Neural crest cell (in vitro differentiated cells): ENCODE data around the gene LRCH1. TPM values are rescaled to one million over a fixed set of nuclear protein-coding genes. Genes with fewer than 3 reads are reported as not detected.

Source experiments
- DNase-seq: peaks from one replicate; pipeline ENCODE4 v3.0.0; 2021; ENCODE audit warnings: low read depth, mixed read lengths, low spot score
- H3K27ac Mint-ChIP-seq: one replicate; pipeline ENCODE4 v1.8.0; 2021; ENCODE audit warnings: mild to moderate bottlenecking, mixed read lengths; ENCODE audit not compliant: unreplicated experiment
- H3K27me3 Mint-ChIP-seq: 2 replicates; pipeline ENCODE4 v1.8.0; 2021; ENCODE audit warnings: low read depth, mild to moderate bottlenecking, mixed read lengths
- H3K36me3 Mint-ChIP-seq: 2 replicates; pipeline ENCODE4 v1.8.0; 2021; ENCODE audit warnings: low read depth, mild to moderate bottlenecking, mixed read lengths
- H3K4me1 Mint-ChIP-seq: 2 replicates; pipeline ENCODE4 v1.8.0; 2021; ENCODE audit warnings: mixed read lengths
- H3K4me3 Mint-ChIP-seq: one replicate; pipeline ENCODE4 v1.8.0; 2021; ENCODE audit warnings: mild to moderate bottlenecking, mixed read lengths
- H3K9me3 Mint-ChIP-seq: 2 replicates; pipeline ENCODE4 v1.8.0; 2021; ENCODE audit warnings: mixed read lengths
- CTCF ChIP-seq: fragments of 200-600 bp; sonication (generic); conservative IDR thresholded peaks from 2 replicates; pipeline ENCODE4 v1.5.0; 2021; ENCODE audit warnings: antibody characterized with exemption, mild to moderate bottlenecking
- total RNA-seq: library from RNA; stranded (reverse); gene quantifications from 2 replicates; pipeline ENCODE4 v1.2.1, GENCODE V29; 2021

Gene LRCH1
- total RNA-seq, 1 donor from 2014 or later = 15.8 TPM

GRCh38 chr13:46685006-46685730 lies 132.2 kb downstream of the LRCH1 start:
- no peak for DNase-seq
- Mint-ChIP-seq H3K4me1 (peaks cover 44% of the 10 kb centered on the region), H3K36me3 (no peaks in the 10 kb centered on the region), H3K27ac (peak overlapping the region; percentile 21), H3K27me3 (no peaks in the 10 kb centered on the region), H3K4me3 (no peak overlapping the region), H3K9me3 (no peaks in the 10 kb centered on the region)
- TF ChIP-seq CTCF = no peak

GRCh38 chr13:46686171-46686570 lies 133.2 kb downstream of the LRCH1 start:
- H3K36me3 Mint-ChIP-seq = no peaks in the 10 kb centered on the region
- peaks cover 54% of the 10 kb centered on the region for H3K4me1 Mint-ChIP-seq
- no peak for DNase-seq
- no peak for TF ChIP-seq CTCF
- H3K27ac Mint-ChIP-seq = peak overlapping the region; percentile 40
- H3K4me3 Mint-ChIP-seq = peak overlapping the region; percentile 52
- H3K9me3 Mint-ChIP-seq = no peaks in the 10 kb centered on the region
- no peaks in the 10 kb centered on the region for H3K27me3 Mint-ChIP-seq

GRCh38 chr13:46687810-46688209 lies 134.8 kb downstream of the LRCH1 start:
- H3K27me3 Mint-ChIP-seq = no peaks in the 10 kb centered on the region
- no peaks in the 10 kb centered on the region for H3K9me3 Mint-ChIP-seq
- no peak for TF ChIP-seq CTCF
- H3K4me3 Mint-ChIP-seq = no peak overlapping the region
- H3K27ac Mint-ChIP-seq = no peak overlapping the region
- no peak for DNase-seq
- H3K4me1 Mint-ChIP-seq = peaks cover 58% of the 10 kb centered on the region
- H3K36me3 Mint-ChIP-seq = peaks cover 6% of the 10 kb centered on the region

GRCh38 chr13:46688306-46688705 lies 135.3 kb downstream of the LRCH1 start:
- Mint-ChIP-seq H3K4me1 (peaks cover 55% of the 10 kb centered on the region), H3K27me3 (no peaks in the 10 kb centered on the region), H3K27ac (no peak overlapping the region), H3K4me3 (no peak overlapping the region), H3K9me3 (no peaks in the 10 kb centered on the region), H3K36me3 (peaks cover 9% of the 10 kb centered on the region)
- DNase-seq = no peak
- no peak for TF ChIP-seq CTCF

- no peaks in the 10 kb centered on the region for H3K9me3 Mint-ChIP-seq
Measured at GRCh38 chr13:46698014-46698413, 145.0 kb downstream of the LRCH1 start.

More at GRCh38 chr13:46698014-46698413, 145.0 kb downstream of the LRCH1 start:
- H3K36me3 Mint-ChIP-seq = peaks cover 24% of the 10 kb centered on the region
- DNase-seq = no peak
- H3K27me3 Mint-ChIP-seq = no peaks in the 10 kb centered on the region
- no peak overlapping the region for H3K4me3 Mint-ChIP-seq
- no peak for TF ChIP-seq CTCF
- no peaks in the 10 kb centered on the region for H3K4me1 Mint-ChIP-seq
- H3K27ac Mint-ChIP-seq = no peak overlapping the region
